Thyroid gland (tissue), 4 donors: ENCODE data around the gene ATP2B1. TPM values are rescaled to one million over a fixed set of nuclear protein-coding genes. Genes with fewer than 3 reads are reported as not detected.

ENCODE experiments used
- DNase-seq, 2 donors: peaks; one replicate each; pipeline ENCODE4 v3.0.0-alpha.2; 2019
- H3K27ac ChIP-seq, 3 donors: fragments of 200-600 bp; sonication (generic); 1 replicate in 2 of 3; 2 replicates in 1 of 3; pipeline ENCODE4 v1.5.1; 2016 to 2019; ENCODE audit warnings: mild to moderate bottlenecking in 1 of 3, moderate library complexity in 1 of 3
- H3K27me3 ChIP-seq: fragments of 200-600 bp; sonication (generic); one replicate; pipeline ENCODE4 v1.5.1; 2019
- H3K36me3 ChIP-seq, 2 donors: fragments of 200-600 bp; sonication (generic); one replicate each; pipeline ENCODE4 v1.5.1; 2016 to 2019
- H3K4me1 ChIP-seq, 2 donors: fragments of 200-600 bp; sonication (generic); one replicate each; pipeline ENCODE4 v1.5.1; 2017 to 2019
- H3K4me3 ChIP-seq, 3 donors: fragments of 200-600 bp; sonication (generic); replicated peaks in 1 of 3; 1 replicate in 2 of 3; 2 replicates in 1 of 3; pipeline ENCODE4 v1.5.1; 2016; ENCODE audit warnings: mild to moderate bottlenecking in 1 of 3
- H3K9me3 ChIP-seq: fragments of 200-600 bp; sonication (generic); one replicate; pipeline ENCODE4 v1.5.1; 2017
- POLR2A ChIP-seq, 2 donors: fragments of 450-650 bp; IDR thresholded peaks; one replicate each; pipeline ENCODE4 v1.6.1; 2017; ENCODE audit warnings: antibody characterized with exemption in 2 of 2, mild to moderate bottlenecking in 2 of 2, moderate library complexity in 1 of 2
- WGBS, 2 donors: methylation state at CpG; one replicate each; pipeline ENCODE4 v1.1.5; 2017; 5-methylcytosine and 5-hydroxymethylcytosine counted together
- intact Hi-C: fragments of 100-400 bp; cut with DNase I; formaldehyde crosslinking; loops from one replicate; pipeline ENCODE4 v1.15.1; 2023
- total RNA-seq, 4 donors: library from RNA; depleted of rRNA; stranded (reverse); fragments of >200 nt; gene quantifications; one replicate each; pipeline ENCODE4 v1.2.3, GENCODE V29; 2016
- TF ChIP-seq, protein P1 (sequence below), 6 experiments: fragments of 200-600 bp in 3 of 6; fragments of 450-650 bp in 3 of 6; sonication (generic) in 3 of 6; IDR thresholded peaks; one replicate each; pipeline ENCODE4 v1.5.1; 2016 to 2019; ENCODE audit warnings: antibody characterized with exemption in 6 of 6, mild to moderate bottlenecking in 2 of 6, inconsistent platforms in 1 of 6, moderate library complexity in 1 of 6

The ATP2B1 gene
- total RNA-seq, 4 donors from 2014 or later: 34.5 to 66.0 (median 44.4) TPM

DNA sequence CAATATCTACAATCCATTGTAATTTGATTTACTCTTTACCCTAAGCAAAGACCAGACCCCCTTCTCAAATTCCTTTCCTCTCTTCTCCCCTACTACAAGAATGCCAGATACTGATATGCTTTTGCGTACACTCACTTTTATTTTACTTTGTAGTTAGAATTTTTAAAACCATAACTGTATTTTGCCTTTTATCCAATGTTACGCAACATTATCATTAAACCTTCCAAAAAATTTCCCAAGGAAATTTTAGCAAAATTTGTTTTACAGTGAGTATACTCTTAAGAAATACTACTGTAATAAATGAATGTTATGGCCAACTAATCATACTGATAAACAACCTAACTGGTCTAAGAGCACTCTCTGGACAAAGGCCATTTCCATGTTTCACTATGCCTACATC, 22.3 kb downstream of the ATP2B1 start:
- DNase-seq: no peak
- TF ChIP-seq, protein P1, sequence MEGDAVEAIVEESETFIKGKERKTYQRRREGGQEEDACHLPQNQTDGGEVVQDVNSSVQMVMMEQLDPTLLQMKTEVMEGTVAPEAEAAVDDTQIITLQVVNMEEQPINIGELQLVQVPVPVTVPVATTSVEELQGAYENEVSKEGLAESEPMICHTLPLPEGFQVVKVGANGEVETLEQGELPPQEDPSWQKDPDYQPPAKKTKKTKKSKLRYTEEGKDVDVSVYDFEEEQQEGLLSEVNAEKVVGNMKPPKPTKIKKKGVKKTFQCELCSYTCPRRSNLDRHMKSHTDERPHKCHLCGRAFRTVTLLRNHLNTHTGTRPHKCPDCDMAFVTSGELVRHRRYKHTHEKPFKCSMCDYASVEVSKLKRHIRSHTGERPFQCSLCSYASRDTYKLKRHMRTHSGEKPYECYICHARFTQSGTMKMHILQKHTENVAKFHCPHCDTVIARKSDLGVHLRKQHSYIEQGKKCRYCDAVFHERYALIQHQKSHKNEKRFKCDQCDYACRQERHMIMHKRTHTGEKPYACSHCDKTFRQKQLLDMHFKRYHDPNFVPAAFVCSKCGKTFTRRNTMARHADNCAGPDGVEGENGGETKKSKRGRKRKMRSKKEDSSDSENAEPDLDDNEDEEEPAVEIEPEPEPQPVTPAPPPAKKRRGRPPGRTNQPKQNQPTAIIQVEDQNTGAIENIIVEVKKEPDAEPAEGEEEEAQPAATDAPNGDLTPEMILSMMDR (IDR thresholded peaks at IDR 0.05): no peak
- TF ChIP-seq POLR2A (IDR thresholded peaks at IDR 0.05): no peak
- Histone ChIP-seq H3K27ac (no peak overlapping the region), H3K4me1 (peaks cover 0 to 3% of the 10 kb centered on the region in 2 donors), H3K36me3 (no peaks in the 10 kb centered on the region), H3K9me3 (no peaks in the 10 kb centered on the region), H3K27me3 (no peaks in the 10 kb centered on the region), H3K4me3 (no peak overlapping the region)
- intact Hi-C loops: no loop called here
- 92 to 96% methylated on average over 2 of the region's 2 CpGs for WGBS, 2 donors

DNA sequence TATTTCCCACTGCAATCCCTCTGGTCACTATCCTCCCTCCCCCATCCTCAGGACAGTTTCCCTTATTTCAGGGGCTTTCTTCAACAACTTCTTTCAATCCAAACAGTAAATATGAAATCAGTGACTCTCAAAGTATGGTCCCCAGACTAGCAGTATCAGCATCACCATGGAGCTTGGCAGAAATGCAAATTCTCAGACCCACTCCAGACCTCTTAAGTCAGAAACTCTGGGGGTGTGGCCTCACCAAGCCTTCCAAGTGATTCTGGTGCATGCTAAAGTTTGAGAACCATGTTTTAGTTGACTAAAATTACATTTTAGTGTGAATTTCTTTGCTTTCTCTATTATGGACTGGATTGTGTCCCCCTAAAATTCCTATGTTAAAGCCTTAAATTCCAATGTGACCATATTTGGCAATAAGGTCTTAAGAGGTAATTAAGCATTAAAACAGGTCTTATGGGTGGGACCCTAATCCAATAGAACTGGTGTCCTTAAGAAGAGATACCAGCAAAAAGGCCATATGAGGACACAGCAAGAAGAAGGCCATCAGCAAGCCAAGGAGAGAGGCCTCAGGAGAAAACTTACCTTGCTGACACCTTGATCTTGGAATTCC, 23.2 kb downstream of the ATP2B1 start:
- no peak for TF ChIP-seq POLR2A (IDR thresholded peaks at IDR 0.05)
- TF ChIP-seq, protein P1 (IDR thresholded peaks at IDR 0.05): no peak
- DNase-seq: peak; percentile 19 to 25
- Histone ChIP-seq H3K27me3 (no peaks in the 10 kb centered on the region), H3K27ac (no peak overlapping the region), H3K9me3 (no peaks in the 10 kb centered on the region), H3K36me3 (no peaks in the 10 kb centered on the region), H3K4me3 (no peak overlapping the region), H3K4me1 (peaks cover 0 to 3% of the 10 kb centered on the region in 2 donors)
- intact Hi-C loops: no loop called here

DNA sequence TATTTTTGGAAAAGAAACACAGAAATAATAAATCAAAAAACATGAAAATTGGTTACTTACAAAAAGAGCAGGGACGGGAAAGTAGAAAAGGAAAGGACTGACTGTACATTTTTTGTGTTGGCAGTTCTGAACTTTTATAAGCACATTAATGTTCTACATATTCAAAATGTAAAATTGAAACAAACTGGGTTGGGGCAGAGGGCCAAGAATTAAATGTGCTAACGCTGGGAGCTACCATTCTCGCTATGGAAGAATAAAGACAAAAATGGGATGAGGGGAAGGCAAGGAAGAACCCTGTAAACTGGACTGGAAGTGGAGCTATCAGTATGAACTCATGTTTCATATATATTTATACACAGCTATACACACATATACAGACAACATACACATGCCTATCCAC, 24.5 kb downstream of the ATP2B1 start:
- H3K4me3 ChIP-seq: no peak overlapping the region
- H3K27me3 ChIP-seq: no peaks in the 10 kb centered on the region
- no peaks in the 10 kb centered on the region for H3K36me3 ChIP-seq
- no peak overlapping the region for H3K27ac ChIP-seq
- WGBS, 2 donors: 83 to 85% methylated on average over 3 of the region's 3 CpGs
- intact Hi-C loops: no loop called here
- no peak for DNase-seq
- H3K9me3 ChIP-seq: no peaks in the 10 kb centered on the region
- H3K4me1 ChIP-seq: peaks cover 0 to 3% of the 10 kb centered on the region in 2 donors
- TF ChIP-seq, protein P1 (IDR thresholded peaks at IDR 0.05): no peak
- TF ChIP-seq POLR2A (IDR thresholded peaks at IDR 0.05): no peak

DNA sequence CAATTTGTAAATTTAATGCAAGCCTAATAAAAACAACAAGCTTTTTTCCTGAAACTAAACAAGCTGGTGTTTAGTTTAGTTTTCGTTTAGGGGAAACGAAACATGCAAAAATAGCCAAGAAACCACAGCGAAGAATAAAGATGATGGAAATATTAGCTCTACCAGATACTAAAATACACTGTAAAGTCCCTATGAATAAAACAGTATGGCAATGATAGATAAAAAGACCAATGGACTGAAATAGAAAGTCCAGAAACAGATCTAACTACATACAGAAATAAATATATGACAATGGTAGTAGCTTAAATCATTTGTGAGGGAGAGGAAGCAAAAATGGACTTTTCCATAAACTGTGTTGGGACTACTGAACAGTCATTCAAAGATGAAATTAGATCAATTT, 26.4 kb downstream of the ATP2B1 start:
- 94 to 97% methylated on average over 3 of the region's 3 CpGs for WGBS, 2 donors
- no peaks in the 10 kb centered on the region for H3K27me3 ChIP-seq
- no peak for DNase-seq
- TF ChIP-seq, protein P1 (IDR thresholded peaks at IDR 0.05): no peak
- no peak for TF ChIP-seq POLR2A (IDR thresholded peaks at IDR 0.05)
- H3K9me3 ChIP-seq: no peaks in the 10 kb centered on the region
- no peak overlapping the region for H3K27ac ChIP-seq
- no peaks in the 10 kb centered on the region for H3K4me1 ChIP-seq
- intact Hi-C loops: no loop called here
- no peaks in the 10 kb centered on the region for H3K36me3 ChIP-seq
- no peak overlapping the region for H3K4me3 ChIP-seq

DNA sequence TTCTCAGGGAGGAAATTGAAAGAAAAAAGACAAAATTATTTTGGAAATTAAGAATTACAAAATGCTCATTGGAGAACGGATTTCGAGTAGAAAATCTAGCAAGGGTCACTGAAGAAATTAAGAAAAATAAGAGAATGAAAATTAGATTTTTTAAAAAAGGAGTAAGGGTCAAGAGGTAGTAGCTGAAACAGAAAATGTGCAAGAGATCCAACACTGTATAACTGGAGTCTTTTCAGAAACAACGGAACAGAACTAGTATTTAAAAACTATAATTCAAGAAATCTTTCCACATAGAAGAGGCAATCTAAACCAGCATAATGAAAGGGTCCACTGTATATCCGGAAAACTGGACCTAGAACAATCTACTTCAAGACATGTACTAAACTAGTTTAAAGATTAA, 28.2 kb downstream of the ATP2B1 start:
- Histone ChIP-seq H3K36me3 (no peaks in the 10 kb centered on the region), H3K27ac (no peak overlapping the region), H3K4me1 (no peaks in the 10 kb centered on the region), H3K27me3 (no peaks in the 10 kb centered on the region), H3K4me3 (no peak overlapping the region), H3K9me3 (no peaks in the 10 kb centered on the region)
- intact Hi-C loops: no loop called here
- TF ChIP-seq, protein P1 (IDR thresholded peaks at IDR 0.05): no peak
- TF ChIP-seq POLR2A (IDR thresholded peaks at IDR 0.05): no peak
- DNase-seq: no peak
- WGBS, 2 donors: 95 to 97% methylated on average over 4 of the region's 4 CpGs
